Neutrophil (primary cell): Measurements from ENCODE around the gene TASP1.

Experiments used
- H3K27ac ChIP-seq: fragments of 200-600 bp; sonication (generic); 2 replicates; pipeline ENCODE4 v1.5.1; 2016; ENCODE audit warnings: mild to moderate bottlenecking, moderate library complexity
- H3K27me3 ChIP-seq: fragments of 200-600 bp; sonication (generic); 2 replicates; pipeline ENCODE4 v1.6.0; 2016; ENCODE audit warnings: mild to moderate bottlenecking
- H3K36me3 ChIP-seq: fragments of 200-600 bp; sonication (generic); 2 replicates; pipeline ENCODE4 v1.5.1; 2017
- H3K4me1 ChIP-seq, 2 experiments: fragments of 200-600 bp in 1 of 2; sonication (generic) in 1 of 2; 1 replicate in 1 of 2; 2 replicates in 1 of 2; pipeline versions ENCODE4 v1.5.1 to v1.6.1; 2013 to 2016; ENCODE audit warnings: low read depth in 1 of 2, low read length in 1 of 2, mild to moderate bottlenecking in 1 of 2, moderate library complexity in 1 of 2; ENCODE audit not compliant: control insufficient read depth in 1 of 2, insufficient read depth in 1 of 2
- H3K4me3 ChIP-seq, 2 experiments: fragments of 200-600 bp in 1 of 2; sonication (generic) in 1 of 2; 1 replicate in 1 of 2; 2 replicates in 1 of 2; pipeline ENCODE4 v1.5.1; 2013 to 2016; ENCODE audit warnings: low read depth in 1 of 2, low read length in 1 of 2, mild to moderate bottlenecking in 1 of 2, moderate library complexity in 1 of 2
- H3K9me3 ChIP-seq: fragments of 200-600 bp; sonication (generic); 2 replicates; pipeline ENCODE4 v1.5.1; 2016
- CTCF ChIP-seq: fragments of 200-600 bp; sonication (generic); IDR thresholded peaks from 2 replicates; pipeline ENCODE4 v1.5.1; 2016; ENCODE audit warnings: antibody characterized with exemption

TASP1 gene

GRCh38 chr20:13581451-13581850 is 57.3 kb downstream of the TASP1 start:
- TF ChIP-seq CTCF: no peak
- H3K27ac ChIP-seq: no peak overlapping the region
- H3K9me3 ChIP-seq: no peaks in the 10 kb centered on the region
- no peak overlapping the region for H3K4me3 ChIP-seq
- H3K36me3 ChIP-seq: no peaks in the 10 kb centered on the region
- H3K27me3 ChIP-seq: no peaks in the 10 kb centered on the region
- H3K4me1 ChIP-seq: no peaks in the 10 kb centered on the region

DNA sequence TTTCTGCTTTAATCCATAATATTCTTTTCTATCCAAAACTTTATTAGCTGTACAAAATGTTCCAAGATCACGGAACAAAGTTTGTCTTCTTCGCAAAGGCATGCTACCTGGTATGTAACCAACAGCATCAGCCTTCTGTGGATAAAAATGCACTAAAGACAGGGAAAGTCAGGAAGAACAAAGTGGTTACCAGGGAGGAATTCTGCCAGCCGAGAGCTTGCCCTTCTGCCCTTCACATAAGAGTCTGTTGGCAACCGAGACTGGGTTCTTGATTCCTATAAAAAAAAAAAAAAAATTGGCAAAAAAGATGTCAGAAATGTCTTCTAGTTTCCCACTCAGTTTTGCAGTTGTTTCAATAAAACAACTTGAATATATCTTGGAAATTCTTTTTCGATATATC is 58.0 kb downstream of the TASP1 start:
- no peaks in the 10 kb centered on the region for H3K9me3 ChIP-seq
- no peak for TF ChIP-seq CTCF
- no peaks in the 10 kb centered on the region for H3K27me3 ChIP-seq
- H3K4me3 ChIP-seq: no peak overlapping the region
- no peak overlapping the region for H3K27ac ChIP-seq
- H3K4me1 ChIP-seq: no peaks in the 10 kb centered on the region
- no peaks in the 10 kb centered on the region for H3K36me3 ChIP-seq

DNA sequence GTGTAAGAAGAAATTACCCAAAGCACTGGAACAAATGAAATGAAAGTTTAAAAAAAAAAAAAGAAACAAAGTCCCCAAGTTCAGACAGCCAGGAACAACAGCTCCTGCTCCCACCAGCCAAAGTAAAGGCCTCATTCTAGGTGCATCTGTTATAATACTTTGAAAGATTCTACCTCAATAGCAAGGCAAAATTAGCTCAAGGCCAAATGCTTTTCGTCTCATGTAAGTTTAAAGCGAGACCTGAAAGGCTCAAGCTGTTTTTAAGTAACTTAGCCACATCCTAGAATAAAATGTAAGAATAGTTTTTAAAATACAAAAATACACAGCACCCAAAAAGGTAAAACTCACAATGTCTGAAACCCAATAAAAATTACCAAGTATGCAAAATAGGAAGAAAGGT is 64.7 kb downstream of the TASP1 start:
- no peak for TF ChIP-seq CTCF
- Histone ChIP-seq H3K27me3 (no peaks in the 10 kb centered on the region), H3K27ac (no peak overlapping the region)

DNA sequence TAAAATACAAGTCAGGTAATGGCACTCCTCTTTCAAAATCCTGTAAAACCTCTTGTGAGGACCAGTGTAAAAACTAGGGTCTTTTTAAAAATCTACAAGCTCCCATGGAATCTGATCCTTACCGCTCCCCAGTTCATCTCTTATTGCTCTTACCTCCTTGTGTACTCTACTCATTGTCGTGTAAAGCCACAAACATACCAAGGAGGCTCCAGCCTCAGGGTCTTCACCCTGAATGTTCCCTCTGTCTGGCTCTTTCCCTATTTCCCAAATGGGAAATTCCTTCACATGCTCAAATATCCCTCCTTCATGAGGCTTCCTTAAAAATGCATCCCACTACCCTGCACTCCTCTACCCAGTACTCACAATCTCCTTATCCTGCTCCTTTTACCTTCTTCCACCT is 67.1 kb downstream of the TASP1 start:
- Histone ChIP-seq H3K9me3 (no peaks in the 10 kb centered on the region), H3K27ac (no peak overlapping the region), H3K4me1 (no peaks in the 10 kb centered on the region), H3K27me3 (no peaks in the 10 kb centered on the region), H3K36me3 (no peaks in the 10 kb centered on the region), H3K4me3 (no peak overlapping the region)
- TF ChIP-seq CTCF: no peak

More for the DNA sequence above, 64.7 kb downstream of the TASP1 start:
- H3K36me3 ChIP-seq: no peaks in the 10 kb centered on the region
- H3K9me3 ChIP-seq: no peaks in the 10 kb centered on the region
- H3K4me3 ChIP-seq: no peak overlapping the region
- H3K4me1 ChIP-seq: no peaks in the 10 kb centered on the region

DNA sequence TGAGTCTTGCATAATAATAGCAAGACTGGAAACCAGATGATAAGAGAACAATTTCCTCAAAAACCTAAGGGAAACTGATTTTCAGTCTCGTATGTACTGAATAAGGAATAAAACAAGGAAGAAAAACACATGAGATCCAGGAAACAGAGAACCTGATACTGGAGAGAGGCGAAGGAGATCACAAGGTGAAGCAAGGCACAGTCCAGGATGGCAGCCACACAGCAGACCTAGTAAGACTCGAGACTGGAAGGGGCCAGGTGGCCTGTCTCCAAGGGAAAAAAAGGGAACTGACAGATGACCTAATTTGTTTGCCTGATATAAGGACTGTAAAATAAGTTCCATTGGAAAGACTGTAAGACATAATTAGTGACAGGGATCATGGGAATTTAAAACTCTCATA is 71.1 kb downstream of the TASP1 start:
- Histone ChIP-seq H3K27me3 (no peaks in the 10 kb centered on the region), H3K4me3 (no peak overlapping the region)
- TF ChIP-seq CTCF: no peak

GRCh38 chr20:13563854-13564253 is 74.9 kb downstream of the TASP1 start:
- no peaks in the 10 kb centered on the region for H3K36me3 ChIP-seq
- no peaks in the 10 kb centered on the region for H3K27me3 ChIP-seq
- TF ChIP-seq CTCF: no peak
- H3K27ac ChIP-seq: no peak overlapping the region
- H3K9me3 ChIP-seq: no peaks in the 10 kb centered on the region
- H3K4me1 ChIP-seq: no peaks in the 10 kb centered on the region
- H3K4me3 ChIP-seq: no peak overlapping the region

More for the DNA sequence above, 71.1 kb downstream of the TASP1 start:
- Histone ChIP-seq H3K9me3 (no peaks in the 10 kb centered on the region), H3K4me1 (no peaks in the 10 kb centered on the region), H3K36me3 (no peaks in the 10 kb centered on the region), H3K27ac (no peak overlapping the region)
